UCSD-AML1 (cell line): ENCODE results near the gene RPTOR.

Source experiments
- DNase-seq: peaks from one replicate; lab custom pipeline; 2025; ENCODE audit not compliant: unreplicated experiment; lab: John Stamatoyannopoulos, UW

The RPTOR gene

DNA sequence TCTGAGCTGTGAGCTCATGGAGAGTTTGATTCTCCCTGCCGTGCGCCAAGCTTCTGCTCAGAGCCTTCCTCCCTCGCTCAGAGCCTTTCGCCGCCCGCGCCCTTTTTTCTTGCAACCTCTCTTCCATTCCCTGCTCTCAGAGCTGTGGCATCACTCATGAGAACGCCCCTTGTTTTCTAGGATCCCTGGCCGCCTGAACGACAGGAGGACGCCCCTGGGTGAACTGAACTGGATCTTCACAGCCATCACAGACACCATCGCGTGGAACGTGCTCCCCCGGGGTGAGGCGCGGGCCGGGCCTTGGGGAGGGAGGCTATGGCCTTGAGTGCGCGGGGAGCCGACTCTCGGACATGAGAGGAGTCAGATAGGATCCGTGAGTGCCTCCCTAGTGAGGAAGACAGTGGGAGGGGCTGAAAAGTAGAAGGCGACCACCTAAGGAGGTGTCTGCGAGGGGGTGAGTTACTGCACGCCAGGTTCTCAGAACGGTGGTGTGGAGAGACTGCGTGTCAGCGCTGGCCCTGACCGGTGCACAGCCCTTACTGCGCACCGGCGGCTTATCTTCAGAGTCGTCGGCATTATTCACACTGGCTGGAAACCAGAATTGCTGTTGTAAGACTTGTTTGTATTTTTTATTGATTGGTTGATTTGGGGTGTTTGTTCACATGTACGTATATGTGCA, 277.5 kb downstream of the RPTOR start:
- DNase-seq, result no peak

DNA sequence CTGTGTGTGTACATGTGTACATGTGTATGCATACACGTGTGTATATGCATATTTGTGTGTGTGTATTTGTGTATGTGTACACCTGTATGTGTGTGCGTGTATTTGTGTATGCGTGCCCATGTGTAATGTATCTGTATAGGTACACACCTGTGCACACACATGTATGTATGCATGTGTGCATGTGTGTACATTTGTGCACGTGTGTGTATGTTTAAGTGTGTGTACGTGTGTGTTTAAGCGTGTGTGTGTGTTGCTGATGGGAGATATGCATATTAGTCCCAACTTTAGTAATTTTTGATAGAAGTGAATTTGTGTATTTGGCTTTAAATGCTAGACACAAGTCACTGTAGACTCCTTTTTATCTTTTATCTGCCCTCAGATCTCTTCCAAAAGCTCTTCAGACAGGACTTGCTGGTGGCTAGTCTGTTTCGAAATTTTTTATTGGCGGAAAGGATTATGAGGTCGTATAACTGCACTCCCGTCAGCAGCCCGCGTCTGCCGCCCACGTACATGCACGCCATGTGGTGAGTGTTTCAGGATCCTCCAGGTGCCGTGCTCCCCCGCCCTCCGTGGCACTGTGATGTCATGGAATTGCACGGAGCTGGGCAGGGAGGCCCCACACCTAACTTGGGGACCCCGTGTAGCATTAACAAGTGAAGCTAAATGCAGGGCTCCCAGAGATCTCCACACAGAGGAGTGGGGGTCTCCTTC, 278.2 kb downstream of the RPTOR start:
- DNase-seq, result no peak

GRCh38 chr17:80824549-80825470, 280.2 kb downstream of the RPTOR start:
- DNase-seq, result peak; percentile 43

GRCh38 chr17:80825471-80826345, 281.1 kb downstream of the RPTOR start:
- no peak for DNase-seq

GRCh38 chr17:80826346-80826954, 281.8 kb downstream of the RPTOR start:
- DNase-seq, result no peak

DNA sequence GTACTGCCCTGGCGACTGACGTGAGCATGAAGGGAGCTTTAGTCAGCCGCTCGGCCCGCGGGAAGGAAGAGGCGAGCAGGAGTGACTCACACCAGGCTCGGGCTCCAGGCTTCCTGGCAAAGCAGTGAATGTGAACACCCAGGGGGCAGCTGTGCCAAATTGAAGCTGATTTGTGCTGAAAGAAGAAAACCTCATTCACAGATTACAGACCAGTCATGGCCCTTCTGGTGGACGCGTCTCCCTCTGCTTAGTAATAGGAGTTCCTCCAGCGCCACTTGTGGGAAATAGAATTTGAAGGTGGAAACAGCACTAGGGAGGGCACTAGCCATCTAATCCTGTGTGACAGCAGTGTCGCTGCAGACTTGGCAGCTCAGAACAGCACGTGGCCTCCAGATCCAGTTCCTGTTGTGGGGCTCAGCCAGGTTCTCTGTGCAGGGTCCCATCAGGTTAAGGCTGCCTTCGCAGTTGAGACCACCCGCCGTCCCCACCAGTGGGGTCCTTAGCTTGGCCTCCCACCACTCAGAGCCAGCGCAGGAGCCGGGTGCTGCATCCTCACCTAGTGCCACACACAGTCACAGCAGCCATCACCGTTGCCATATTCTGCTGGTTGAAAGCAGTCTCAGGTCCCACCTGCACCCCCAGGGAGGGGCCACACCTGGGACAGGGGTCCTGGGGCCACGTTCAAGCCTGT, 282.5 kb downstream of the RPTOR start:
- DNase-seq, result peak; percentile 67

DNA sequence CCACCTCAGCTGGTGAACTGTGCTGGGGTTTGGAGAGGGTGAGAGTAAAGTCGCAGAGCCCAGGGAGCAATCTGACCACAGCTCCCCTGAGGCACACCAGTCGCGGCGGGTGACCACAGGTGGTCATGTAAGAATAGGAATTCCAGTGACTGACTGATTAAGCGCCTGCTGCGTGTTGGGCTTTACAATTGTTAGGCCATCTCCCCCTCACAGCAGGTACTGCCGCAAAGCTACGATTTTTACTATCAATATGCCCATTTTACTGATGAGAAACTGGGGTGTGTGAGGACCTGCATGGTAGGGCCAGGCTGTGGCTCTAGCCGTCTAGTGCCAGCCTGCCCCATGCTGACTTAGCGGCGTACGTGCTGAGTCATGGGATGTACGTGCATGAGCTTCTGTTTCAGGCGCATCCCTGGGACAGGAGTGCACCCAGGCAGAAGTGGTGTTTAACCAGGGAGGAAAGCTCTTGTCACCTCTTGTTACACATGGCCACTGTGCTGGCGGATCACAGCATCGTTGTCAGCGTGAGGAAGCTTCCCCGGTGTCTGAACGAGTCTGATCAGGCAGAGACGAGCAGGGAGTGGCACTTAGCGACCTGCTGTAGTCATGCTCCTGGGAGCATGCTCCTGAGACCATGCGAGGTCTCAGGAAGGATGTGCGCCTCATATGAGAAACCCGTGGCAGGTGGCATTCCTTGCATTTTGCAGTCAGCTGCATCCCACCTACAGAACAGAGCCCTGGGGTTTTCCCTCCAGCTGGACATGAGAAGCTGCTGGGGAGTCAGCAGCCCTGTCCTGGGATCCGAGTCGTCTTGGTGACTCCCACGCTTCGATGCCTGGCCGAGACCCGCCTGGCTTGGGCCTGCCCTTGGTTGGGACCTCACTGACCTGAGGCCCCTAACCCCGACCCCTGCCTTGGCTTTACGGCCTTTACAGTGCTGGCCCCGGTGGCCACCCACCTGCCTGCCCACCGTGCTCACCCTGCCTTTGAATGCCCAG, 283.3 kb downstream of the RPTOR start:
- no peak for DNase-seq

GRCh38 chr17:80829166-80829813, 284.7 kb downstream of the RPTOR start:
- no peak for DNase-seq

GRCh38 chr17:80830020-80830780, 285.6 kb downstream of the RPTOR start:
- no peak for DNase-seq

GRCh38 chr17:80831491-80831890, 286.9 kb downstream of the RPTOR start:
- DNase-seq, result no peak

- no peak for DNase-seq
Observed at GRCh38 chr17:80832266-80832676, 287.6 kb downstream of the RPTOR start.

- DNase-seq, result peak; percentile 85
Observed at GRCh38 chr17:80832888-80833583, 288.4 kb downstream of the RPTOR start.

- no peak for DNase-seq
Observed at GRCh38 chr17:80833952-80834892, 289.6 kb downstream of the RPTOR start.

DNA sequence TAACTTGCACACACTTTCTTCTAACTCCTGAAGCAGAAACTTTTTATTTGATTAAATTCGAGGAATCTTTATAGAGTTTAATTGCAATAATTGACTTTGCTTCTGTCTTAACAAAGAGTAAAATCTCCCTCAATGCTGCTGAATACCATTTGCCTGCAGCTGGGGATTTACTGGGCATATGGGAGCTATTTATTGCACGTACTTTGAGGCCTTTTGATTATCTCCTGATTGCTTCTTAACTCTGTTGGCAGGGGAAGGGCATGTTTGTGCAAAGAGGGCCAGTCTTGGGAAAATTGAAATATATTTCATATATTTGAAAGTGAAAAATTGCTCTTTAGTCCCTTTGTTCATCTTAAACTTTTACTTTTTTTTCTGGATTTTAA, 290.2 kb downstream of the RPTOR start:
- DNase-seq, result no peak

DNA sequence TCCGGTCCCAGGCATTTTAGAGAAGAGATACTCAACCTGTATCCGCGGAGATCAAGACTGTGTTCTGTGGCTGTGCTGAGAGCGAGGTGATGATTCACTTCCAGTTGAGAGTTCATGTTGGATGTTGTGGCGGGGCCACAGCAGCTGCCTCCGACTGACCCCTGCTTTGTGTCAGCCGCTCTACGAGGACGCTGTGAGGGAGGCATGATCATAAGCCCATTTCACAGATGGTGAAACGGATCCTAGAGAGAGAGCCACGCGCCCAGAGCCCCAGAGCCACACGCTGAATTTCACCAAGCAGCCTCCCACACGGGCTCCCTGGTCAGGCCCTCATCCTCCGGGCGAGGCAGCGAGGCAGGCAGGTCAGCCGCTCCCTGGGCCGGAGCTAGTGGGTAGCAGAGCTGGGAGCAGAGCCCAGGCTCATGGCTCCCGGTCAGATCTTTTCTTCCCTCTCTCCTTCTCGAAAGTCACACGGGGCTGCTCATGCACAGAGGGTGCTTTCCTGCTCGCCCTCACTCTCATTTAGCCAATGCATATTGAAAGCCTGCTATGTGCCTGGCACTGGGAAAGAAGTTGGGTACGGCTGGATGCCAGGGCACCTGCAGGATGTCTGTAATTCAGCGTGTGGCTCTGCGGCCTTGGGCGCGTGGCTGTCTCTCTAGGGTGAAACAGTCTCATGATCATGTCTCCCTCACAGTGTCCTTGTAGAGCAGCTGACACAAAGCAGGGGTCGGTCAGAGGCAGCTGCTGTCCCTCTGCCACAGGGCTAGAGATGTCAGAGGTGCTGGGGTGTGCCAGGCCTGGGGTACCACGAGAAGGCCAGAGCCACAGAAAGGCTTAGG, 291.4 kb downstream of the RPTOR start:
- no peak for DNase-seq
